Smooth muscle cell (in vitro differentiated cells): ENCODE data around the gene CCL5. TPM values are rescaled to one million over a fixed set of nuclear protein-coding genes. Genes with fewer than 3 reads are reported as not detected.

Source experiments
- DNase-seq: peaks from one replicate; lab custom pipeline; 2025; ENCODE audit not compliant: unreplicated experiment; lab: John Stamatoyannopoulos, UW
- H2AFZ ChIP-seq: fragments of 200-600 bp; sonication (generic); 2 replicates; pipeline ENCODE4 v1.6.0; 2016; ENCODE audit warnings: antibody characterized with exemption, low read depth, mild to moderate bottlenecking
- H3F3A ChIP-seq: fragments of 200-600 bp; sonication (generic); 2 replicates; pipeline ENCODE4 v1.6.0; 2017; ENCODE audit warnings: antibody characterized with exemption, low read depth
- H3K27ac ChIP-seq: fragments of 200-600 bp; sonication (generic); 2 replicates; pipeline ENCODE4 v1.5.1; 2016; ENCODE audit warnings: low read depth, mild to moderate bottlenecking
- H3K27me3 ChIP-seq: fragments of 200-600 bp; sonication (generic); 2 replicates; pipeline ENCODE4 v1.6.1; 2016; ENCODE audit warnings: low read depth, mild to moderate bottlenecking
- H3K36me3 ChIP-seq: fragments of 200-600 bp; sonication (generic); 2 replicates; pipeline ENCODE4 v1.5.1; 2016; ENCODE audit warnings: low read depth
- H3K4me1 ChIP-seq: fragments of 200-600 bp; sonication (generic); 2 replicates; pipeline ENCODE4 v1.5.1; 2016; ENCODE audit warnings: low read depth
- H3K4me2 ChIP-seq: fragments of 200-600 bp; sonication (generic); 2 replicates; pipeline ENCODE4 v1.6.0; 2016; ENCODE audit warnings: mild to moderate bottlenecking
- H3K4me3 ChIP-seq: fragments of 200-600 bp; sonication (generic); 2 replicates; pipeline ENCODE4 v1.5.1; 2016; ENCODE audit warnings: mild to moderate bottlenecking
- H3K79me2 ChIP-seq: fragments of 200-600 bp; sonication (generic); 2 replicates; pipeline ENCODE4 v1.6.0; 2016; ENCODE audit warnings: low read depth, mild to moderate bottlenecking
- H3K9ac ChIP-seq: fragments of 200-600 bp; sonication (generic); 2 replicates; pipeline ENCODE4 v1.6.0; 2016; ENCODE audit warnings: low read depth
- H3K9me3 ChIP-seq: fragments of 200-600 bp; sonication (generic); replicated peaks from 2 replicates; pipeline ENCODE4 v1.5.1; 2016; ENCODE audit warnings: low read depth
- H4K20me1 ChIP-seq: fragments of 200-600 bp; sonication (generic); 2 replicates; pipeline ENCODE4 v1.6.0; 2016; ENCODE audit warnings: low read depth
- WGBS: methylation state at CpG from one replicate; pipeline ENCODE4 v1.1.7; 2016; ENCODE audit warnings: low lambda C conversion rate; 5-methylcytosine and 5-hydroxymethylcytosine counted together
- polyA plus RNA-seq: library from polyadenylated mRNA; unstranded; fragments of >200 nt; fragmentation: Nextera tagmentation; extraction: Ambion mirVana; gene quantifications from 2 replicates; pipeline ENCODE4 v1.2.1, GENCODE V29; 2016
- total RNA-seq: library from RNA; depleted of rRNA; stranded (reverse); fragments of >200 nt; gene quantifications from 2 replicates; pipeline ENCODE4 v1.2.3, GENCODE V29; 2014
- TF ChIP-seq, protein P1 (sequence below): fragments of 200-600 bp; sonication (generic); IDR thresholded peaks from 2 replicates; pipeline ENCODE4 v1.5.1; 2017; ENCODE audit warnings: borderline replicate concordance, mild to moderate bottlenecking, antibody characterized with exemption; ENCODE audit not compliant: insufficient read depth, poor library complexity, severe bottlenecking

Gene CCL5
- total and polyA plus RNA-seq, 2 experiments from 2014 or later = 0.09 TPM; not detected in 1

DNA sequence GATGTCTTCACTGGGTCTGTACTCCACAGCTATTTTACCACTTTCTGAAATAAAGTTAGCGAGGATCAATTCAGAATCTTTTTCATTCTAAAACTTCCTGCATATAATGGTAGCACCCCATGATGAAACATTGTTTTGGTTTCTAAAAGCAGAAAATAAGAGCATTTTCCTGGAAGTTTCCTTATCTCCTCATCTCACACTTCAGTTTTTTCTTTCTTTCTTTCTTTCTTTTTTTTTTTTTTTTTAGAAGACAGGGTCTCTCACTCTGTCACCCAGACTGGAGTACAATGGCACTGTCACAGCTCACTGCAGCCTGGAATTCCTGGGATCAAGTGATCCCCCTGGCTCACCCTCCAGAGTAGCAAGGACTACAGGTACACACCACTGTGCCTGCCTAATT lies 40.1 kb upstream of the CCL5 start:
- Histone ChIP-seq H3K4me3 (no peak overlapping the region), H4K20me1 (no peaks in the 10 kb centered on the region), H3K79me2 (no peaks in the 10 kb centered on the region), H3K27me3 (no peaks in the 10 kb centered on the region), H3K4me2 (no peak overlapping the region), H3K9me3 (no peaks in the 10 kb centered on the region), H3K27ac (no peak overlapping the region), H3K4me1 (no peaks in the 10 kb centered on the region), H2AFZ (no peak overlapping the region), H3F3A (no peaks in the 10 kb centered on the region), H3K36me3 (no peaks in the 10 kb centered on the region), H3K9ac (no peak overlapping the region)
- DNase-seq = no peak
- TF ChIP-seq, protein P1, sequence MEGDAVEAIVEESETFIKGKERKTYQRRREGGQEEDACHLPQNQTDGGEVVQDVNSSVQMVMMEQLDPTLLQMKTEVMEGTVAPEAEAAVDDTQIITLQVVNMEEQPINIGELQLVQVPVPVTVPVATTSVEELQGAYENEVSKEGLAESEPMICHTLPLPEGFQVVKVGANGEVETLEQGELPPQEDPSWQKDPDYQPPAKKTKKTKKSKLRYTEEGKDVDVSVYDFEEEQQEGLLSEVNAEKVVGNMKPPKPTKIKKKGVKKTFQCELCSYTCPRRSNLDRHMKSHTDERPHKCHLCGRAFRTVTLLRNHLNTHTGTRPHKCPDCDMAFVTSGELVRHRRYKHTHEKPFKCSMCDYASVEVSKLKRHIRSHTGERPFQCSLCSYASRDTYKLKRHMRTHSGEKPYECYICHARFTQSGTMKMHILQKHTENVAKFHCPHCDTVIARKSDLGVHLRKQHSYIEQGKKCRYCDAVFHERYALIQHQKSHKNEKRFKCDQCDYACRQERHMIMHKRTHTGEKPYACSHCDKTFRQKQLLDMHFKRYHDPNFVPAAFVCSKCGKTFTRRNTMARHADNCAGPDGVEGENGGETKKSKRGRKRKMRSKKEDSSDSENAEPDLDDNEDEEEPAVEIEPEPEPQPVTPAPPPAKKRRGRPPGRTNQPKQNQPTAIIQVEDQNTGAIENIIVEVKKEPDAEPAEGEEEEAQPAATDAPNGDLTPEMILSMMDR = no peak
- 93% methylated on average over 1 of the region's 1 CpG for WGBS

DNA sequence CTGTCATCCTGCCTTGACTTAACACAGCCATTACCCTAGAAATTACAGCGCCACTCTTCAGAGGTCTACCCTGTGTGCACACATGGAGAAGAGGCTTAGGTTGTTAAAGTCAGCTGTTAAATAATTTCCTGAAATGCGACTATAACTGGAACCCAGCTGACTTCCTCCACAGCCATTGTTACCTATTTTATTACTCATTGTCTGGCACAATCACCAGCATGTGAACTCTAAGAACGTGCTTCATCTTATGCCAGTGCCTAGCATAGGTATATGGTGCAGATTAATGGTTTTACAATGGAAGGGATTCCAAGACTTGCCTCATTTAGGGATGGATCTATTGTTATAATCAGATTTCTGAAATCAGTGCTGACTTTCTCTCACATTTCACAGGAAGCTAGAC lies 38.5 kb upstream of the CCL5 start:
- Histone ChIP-seq H3K4me1 (no peaks in the 10 kb centered on the region), H3K9ac (no peak overlapping the region), H3K4me2 (no peak overlapping the region), H3K27ac (no peak overlapping the region), H3F3A (no peaks in the 10 kb centered on the region), H3K36me3 (no peaks in the 10 kb centered on the region), H4K20me1 (no peaks in the 10 kb centered on the region), H3K79me2 (no peaks in the 10 kb centered on the region), H3K9me3 (no peaks in the 10 kb centered on the region), H3K4me3 (no peak overlapping the region), H2AFZ (no peak overlapping the region), H3K27me3 (no peaks in the 10 kb centered on the region)
- 92% methylated on average over 3 of the region's 3 CpGs for WGBS
- TF ChIP-seq, protein P1 = no peak
- no peak for DNase-seq

DNA sequence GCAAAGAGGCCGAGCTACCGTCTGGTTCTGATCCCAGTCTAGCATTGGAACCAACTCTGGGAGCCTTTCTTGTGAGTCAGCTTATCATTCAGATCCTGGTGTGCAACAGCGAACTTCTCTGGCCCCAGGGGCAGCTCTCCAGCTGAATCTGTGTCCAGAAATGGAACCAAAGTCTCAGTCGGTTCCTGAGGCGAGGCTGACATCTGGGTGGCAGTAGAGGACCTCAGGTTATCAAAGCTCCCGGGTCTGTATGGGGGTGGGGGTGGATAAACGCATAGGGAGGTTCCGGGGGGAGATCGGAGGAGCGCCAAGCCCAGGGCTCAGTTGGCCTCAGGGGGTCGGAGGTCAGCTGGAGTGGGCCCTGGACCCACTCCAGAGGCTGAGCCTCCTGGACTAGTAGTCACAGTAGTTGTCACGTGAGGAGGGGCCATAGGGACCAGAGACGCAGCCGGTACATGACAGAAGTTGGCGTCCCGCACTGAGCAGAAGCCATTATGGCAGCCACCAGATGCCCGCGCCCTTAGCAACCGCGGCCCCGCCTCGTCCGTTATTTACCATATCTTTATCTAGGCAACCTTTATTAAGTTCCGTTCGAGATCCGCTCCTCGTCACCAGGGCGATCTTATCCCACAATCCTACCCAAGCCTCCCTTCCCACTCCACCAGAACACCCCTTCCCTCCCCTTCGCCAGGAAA lies 37.5 kb upstream of the CCL5 start:
- H3F3A ChIP-seq = no peaks in the 10 kb centered on the region
- H3K36me3 ChIP-seq = no peaks in the 10 kb centered on the region

More for the DNA sequence above, 37.5 kb upstream of the CCL5 start:
- Histone ChIP-seq H3K4me2 (no peak overlapping the region), H3K27ac (no peak overlapping the region), H3K9ac (no peak overlapping the region), H3K4me1 (no peaks in the 10 kb centered on the region), H4K20me1 (no peaks in the 10 kb centered on the region), H3K79me2 (no peaks in the 10 kb centered on the region), H3K27me3 (no peaks in the 10 kb centered on the region), H3K9me3 (no peaks in the 10 kb centered on the region), H3K4me3 (no peak overlapping the region), H2AFZ (no peak overlapping the region)
- DNase-seq = no peak
- TF ChIP-seq, protein P1 = no peak
- 97% methylated on average over 29 of the region's 29 CpGs for WGBS
